H1 (cell line): ENCODE data around the gene ADGRB2. TPM values are rescaled to one million over a fixed set of nuclear protein-coding genes. Genes with fewer than 3 reads are reported as not detected.

Source experiments
- CTCF ChIA-PET: fragments of 300-600 bp; sonication (Branson Sonifier 250); formaldehyde crosslinking; loops from one replicate; lab custom pipeline; 2021; ENCODE audit not compliant: partially characterized antibody; lab: Charles Lee
- POLR2A ChIA-PET: fragments of 300-600 bp; sonication (Branson Sonifier 250); formaldehyde crosslinking; loops from one replicate; lab custom pipeline; 2021; ENCODE audit warnings: inconsistent platforms; ENCODE audit not compliant: partially characterized antibody; lab: Charles Lee
- DNase-seq, 2 experiments: peaks; one replicate each; pipeline versions ENCODE4 v3.0.0 to v3.0.0-alpha.2; 2010 to 2022; ENCODE audit warnings: low spot score in 2 of 2, low read depth in 1 of 2, mixed read lengths in 1 of 2
- FAIRE-seq: peaks from 2 replicates; lab custom pipeline; 2011; peaks lifted over from hg19 to GRCh38; lab: Jason Lieb, UNC
- H2AFZ ChIP-seq: 2 replicates; pipeline ENCODE4 v1.8.1; 2012; ENCODE audit warnings: low read length, inconsistent platforms
- H2AK5ac ChIP-seq: 2 replicates; pipeline ENCODE4 v1.6.1; 2013; ENCODE audit warnings: low read depth, low read length
- H2BK120ac ChIP-seq: replicated peaks from 2 replicates; pipeline ENCODE3; 2013; ENCODE audit warnings: low read depth, low read length, inconsistent platforms
- H2BK12ac ChIP-seq: 2 replicates; pipeline ENCODE4 v1.6.1; 2013; ENCODE audit warnings: low read depth, low read length
- H2BK15ac ChIP-seq: 2 replicates; pipeline ENCODE4 v1.6.1; 2013; ENCODE audit warnings: low read length
- H2BK20ac ChIP-seq: 2 replicates; pipeline ENCODE4 v1.6.1; 2013; ENCODE audit warnings: low read length
- H2BK5ac ChIP-seq: 2 replicates; pipeline ENCODE4 v1.6.1; 2013; ENCODE audit warnings: low read depth, low read length
- H3K14ac ChIP-seq: 2 replicates; pipeline ENCODE4 v1.6.1; 2013; ENCODE audit warnings: inconsistent platforms; ENCODE audit not compliant: insufficient read length
- H3K18ac ChIP-seq: 2 replicates; pipeline ENCODE4 v1.6.1; 2013; ENCODE audit warnings: low read length; ENCODE audit errors: extremely low read depth
- H3K23ac ChIP-seq: 2 replicates; pipeline ENCODE4 v1.6.1; 2013; ENCODE audit warnings: inconsistent platforms; ENCODE audit not compliant: insufficient read length
- H3K23me2 ChIP-seq: 2 replicates; pipeline ENCODE4 v1.6.1; 2013; ENCODE audit warnings: low read depth, low read length
- H3K27ac ChIP-seq: 2 replicates; pipeline ENCODE4 v1.6.1; 2011; ENCODE audit warnings: low read depth, low read length, inconsistent platforms
- H3K27me3 ChIP-seq, 4 experiments: replicated peaks in 1 of 4; 1 replicate in 1 of 4; 2 replicates in 3 of 4; pipeline versions ENCODE4 v1.6.1 to v1.8.1; 2011 to 2013; ENCODE audit warnings: low read length in 3 of 4, mild to moderate bottlenecking in 3 of 4, inconsistent platforms in 2 of 4, mixed read lengths in 2 of 4, moderate library complexity in 1 of 4; ENCODE audit not compliant: control insufficient read depth in 3 of 4, insufficient read depth in 3 of 4; ENCODE audit errors: extremely low read depth in 1 of 4
- H3K36me3 ChIP-seq, 4 experiments: 2 replicates each; pipeline versions ENCODE4 v1.6.1 to v1.8.1; 2011 to 2013; ENCODE audit warnings: mild to moderate bottlenecking in 4 of 4, low read length in 3 of 4, moderate library complexity in 2 of 4, control low read depth in 1 of 4, inconsistent platforms in 1 of 4; ENCODE audit not compliant: insufficient read depth in 4 of 4, control insufficient read depth in 2 of 4
- H3K4ac ChIP-seq: replicated peaks from 2 replicates; pipeline ENCODE3; 2013; ENCODE audit warnings: low read length, low read depth, mixed read lengths, inconsistent platforms; ENCODE audit not compliant: insufficient read length
- H3K4me1 ChIP-seq, 4 experiments: replicated peaks in 1 of 4; 1 replicate in 1 of 4; 2 replicates in 3 of 4; pipeline versions ENCODE4 v1.6.1 to v1.8.1; 2011 to 2013; ENCODE audit warnings: low read length in 3 of 4, inconsistent platforms in 2 of 4, mixed read lengths in 1 of 4; ENCODE audit not compliant: insufficient read depth in 4 of 4, control insufficient read depth in 3 of 4
- H3K4me2 ChIP-seq, 2 experiments: 2 replicates each; pipeline versions ENCODE4 v1.6.1 to v1.8.1; 2011 to 2013; ENCODE audit warnings: low read depth in 2 of 2, low read length in 2 of 2, control low read depth in 1 of 2, inconsistent platforms in 1 of 2, mild to moderate bottlenecking in 1 of 2; ENCODE audit not compliant: insufficient read depth in 1 of 2
- H3K4me3 ChIP-seq, 4 experiments: fragments of 200-600, 300-600 bp in 1 of 4; sonication (generic), shearing (Covaris generic), sonication (Bioruptor Twin) in 1 of 4; 2 replicates each; pipeline versions ENCODE4 v1.5.1 to v1.8.1; 2011 to 2016; ENCODE audit warnings: low read length in 4 of 4, low read depth in 3 of 4, control low read depth in 2 of 4, inconsistent platforms in 2 of 4, mild to moderate bottlenecking in 2 of 4, mixed read lengths in 1 of 4, moderate library complexity in 1 of 4; ENCODE audit not compliant: insufficient read depth in 2 of 4; ENCODE audit errors: extremely low read depth in 1 of 4
- H3K56ac ChIP-seq: replicated peaks from 2 replicates; pipeline ENCODE3; 2013; ENCODE audit warnings: low read depth, mild to moderate bottlenecking, mixed read lengths, low read length, inconsistent platforms; ENCODE audit not compliant: insufficient read length
- H3K79me1 ChIP-seq: 2 replicates; pipeline ENCODE4 v1.6.1; 2013; ENCODE audit warnings: low read depth, low read length, control low read depth
- H3K79me2 ChIP-seq, 2 experiments: 2 replicates each; pipeline versions ENCODE4 v1.6.1 to v1.8.1; 2012 to 2013; ENCODE audit warnings: low read length in 2 of 2, mild to moderate bottlenecking in 2 of 2, inconsistent platforms in 1 of 2; ENCODE audit not compliant: insufficient read depth in 2 of 2, control insufficient read depth in 1 of 2
- H3K9ac ChIP-seq, 4 experiments: replicated peaks in 1 of 4; 1 replicate in 1 of 4; 2 replicates in 3 of 4; pipeline versions ENCODE4 v1.6.1 to v1.8.1; 2011 to 2013; ENCODE audit warnings: low read depth in 3 of 4, low read length in 3 of 4, control low read depth in 2 of 4, mild to moderate bottlenecking in 2 of 4, moderate library complexity in 2 of 4, inconsistent platforms in 1 of 4; ENCODE audit errors: extremely low read depth in 1 of 4
- H3K9me3 ChIP-seq, 2 experiments: 2 replicates each; pipeline versions ENCODE4 v1.6.1 to v1.8.1; 2012 to 2013; ENCODE audit warnings: mild to moderate bottlenecking in 2 of 2, moderate library complexity in 2 of 2, control low read depth in 1 of 2, inconsistent platforms in 1 of 2, low read depth in 1 of 2, low read length in 1 of 2, mixed read lengths in 1 of 2; ENCODE audit not compliant: insufficient read depth in 2 of 2
- H4K20me1 ChIP-seq, 2 experiments: replicated peaks in 1 of 2; 2 replicates each; pipeline versions ENCODE3 to v1.8.1; 2011 to 2013; ENCODE audit warnings: inconsistent platforms in 2 of 2, low read length in 2 of 2, mild to moderate bottlenecking in 1 of 2; ENCODE audit not compliant: insufficient read depth in 2 of 2, control insufficient read depth in 1 of 2
- H4K5ac ChIP-seq: 2 replicates; pipeline ENCODE4 v1.6.1; 2013; ENCODE audit warnings: low read length, low read depth, mixed read lengths, inconsistent platforms; ENCODE audit not compliant: insufficient read length
- H4K8ac ChIP-seq: 2 replicates; pipeline ENCODE4 v1.8.0; 2013; ENCODE audit warnings: mild to moderate bottlenecking, moderate library complexity, low read length, inconsistent platforms; ENCODE audit not compliant: insufficient read depth; ENCODE audit errors: extremely low read depth
- H4K91ac ChIP-seq: replicated peaks from 2 replicates; pipeline ENCODE3; 2013; ENCODE audit warnings: low read length, mixed read lengths, inconsistent platforms; ENCODE audit not compliant: insufficient read length
- NANOG ChIP-seq: IDR thresholded peaks from 2 replicates; pipeline ENCODE4 v1.6.1; 2011; ENCODE audit warnings: low read length, low read depth, mild to moderate bottlenecking, inconsistent platforms; ENCODE audit not compliant: insufficient read depth, poor library complexity, severe bottlenecking
- SUZ12 ChIP-seq: fragments of 200-600 bp; sonication (generic); IDR thresholded peaks from 2 replicates; pipeline ENCODE4 v1.6.1; 2012; ENCODE audit warnings: mild to moderate bottlenecking, inconsistent platforms, low read length, moderate library complexity, mixed read lengths
- WGBS, 2 experiments: shearing (Covaris generic) in 1 of 2; methylation state at CpG; one replicate each; pipeline versions ENCODE4 v1.1.6 to v1.1.7; 2013 to 2015; ENCODE audit warnings: low lambda C conversion rate in 2 of 2, mixed read lengths in 2 of 2, inconsistent platforms in 1 of 2, low coverage in 1 of 2, missing lambda C conversion rate in 1 of 2; ENCODE audit not compliant: insufficient replicate concordance in 2 of 2, insufficient coverage in 1 of 2, insufficient read length in 1 of 2; ENCODE audit errors: extremely low coverage in 1 of 2, missing lambda C conversion rate in 1 of 2; 5-methylcytosine and 5-hydroxymethylcytosine counted together
- polyA plus RNA-seq, 7 experiments: library from polyadenylated mRNA; depleted of rRNA in 3 of 7; stranded (reverse) in 5 of 7; unstranded in 2 of 7; fragments of >200 nt in 5 of 7; fragments of 200-250 nt in 2 of 7; gene quantifications; 1 replicate in 5 of 7; 2 replicates in 1 of 7; 4 replicates in 1 of 7; pipeline versions ENCODE4 v1.2.1 to v1.2.3, GENCODE V29; 2011 to 2013; ENCODE audit warnings: missing spikeins in 2 of 7, mixed read lengths in 2 of 7
- total RNA-seq: library from RNA; stranded (reverse); fragmentation: NEBNext Ultra II Directional; extraction: Animal tissue kit (Norgen Biotek cat#: 25700); gene quantifications from 2 replicates; pipeline ENCODE4 v1.2.1, GENCODE V29; 2021

Gene ADGRB2
- total and polyA plus RNA-seq, 2 of the 8 experiments (the other 6 are each of a cell fraction or from before 2014, with no cell fraction given), result 15.6 to 26.2 TPM

DNA sequence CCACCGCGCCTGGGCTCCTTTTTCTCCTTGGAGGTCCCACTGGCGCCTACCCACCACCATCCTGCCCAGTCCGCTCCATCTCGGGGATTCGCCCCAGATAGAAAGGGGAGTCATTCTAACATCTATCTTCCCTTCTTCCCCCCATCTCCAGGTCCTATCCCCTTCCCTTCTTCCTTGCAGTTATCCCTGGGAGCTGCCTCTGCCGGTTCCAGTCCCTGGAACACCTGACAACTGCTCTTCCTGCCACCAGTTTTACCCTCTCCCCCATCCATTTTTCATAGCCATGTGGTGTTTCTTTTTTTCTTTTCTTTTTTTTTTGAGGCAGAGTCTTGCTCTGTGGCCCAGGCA, 48.3 kb downstream of the ADGRB2 start:
- Histone ChIP-seq H3K79me2 (no peaks in the 10 kb centered on the region), H3K23me2 (peaks cover 11% of the 10 kb centered on the region), H4K91ac (no peak overlapping the region), H3K9me3 (no peaks in the 10 kb centered on the region), H3K27ac (no peak overlapping the region), H2AK5ac (no peak overlapping the region), H2BK20ac (no peak overlapping the region), H3K14ac (no peak overlapping the region), H2BK5ac (no peak overlapping the region; the same call in 1 of the 2 replicates), H3K4me2 (peak overlapping the region; percentile 52 to 94), H3K9ac (no peak overlapping the region; a peak in 1 of 7 replicates), H2AFZ (peak overlapping the region; percentile 54; the same call in 1 of the 2 replicates), H4K8ac (no peak overlapping the region), H3K4me3 (peak overlapping the region; percentile 30 to 67 (median 58); a peak in 6 of 8 replicates), H3K36me3 (no peaks in the 10 kb centered on the region), H4K20me1 (no peaks in the 10 kb centered on the region), H3K56ac (no peak overlapping the region), H3K79me1 (no peaks in the 10 kb centered on the region), H3K4ac (no peak overlapping the region), H3K18ac (peak overlapping the region; percentile 71), H3K4me1 (peaks cover 0 to 5% (median 3%) of the 10 kb centered on the region in 4 experiments; a peak in 4 of 7 replicates), H3K23ac (no peak overlapping the region), H2BK15ac (no peak overlapping the region; the same call in 1 of the 2 replicates), H2BK12ac (no peak overlapping the region; the same call in 1 of the 2 replicates), H3K27me3 (no peaks in the 10 kb centered on the region; a peak in 1 of 7 replicates), H2BK120ac (no peak overlapping the region), H4K5ac (no peak overlapping the region)
- WGBS, 2 experiments, result 2% methylated on average over 5 of the region's 7 CpGs; no CpG with 5 or more reads in 1 of the 2 experiments
- POLR2A ChIA-PET, result interaction anchor here (0.9 to 6.2 kb wide), 6 partner anchors 12 to 71 kb away, joined by 3 to 43 read pairs (median 4); partner anchors contain the start of genes COL16A1 and PEF1
- CTCF ChIA-PET, result interaction anchor here (0.6 to 11.5 kb wide), 28 partner anchors 7 to 604 kb away, joined by 3 to 181 read pairs (median 10); partner anchors contain the start of genes COL16A1 and SPOCD1
- FAIRE-seq, result no peak
- TF ChIP-seq NANOG (no peak), SUZ12 (no peak)
- TF ChIP-seq, all 59 proteins: peak for 0
- DNase-seq, result no peak
